CD4-positive, alpha-beta T cell (primary cell): ENCODE results near the gene KCNMA1. TPM values are rescaled to one million over a fixed set of nuclear protein-coding genes. Genes with fewer than 3 reads are reported as not detected.

Source experiments
- ATAC-seq: fragments of 200-7000 bp; cut with Tn5 transposase; one replicate; pipeline ENCODE4 v1.10.0; 2022; ENCODE audit warnings: mild to moderate bottlenecking; ENCODE audit not compliant: poor library complexity
- CTCF ChIA-PET: fragments of 350-600 bp; sonication (Branson Sonifier 250); formaldehyde crosslinking; loops from one replicate; lab custom pipeline; 2021; ENCODE audit warnings: antibody characterized with exemption, inconsistent platforms; lab: Charles Lee
- POLR2A ChIA-PET: fragments of 350-600 bp; sonication (Branson Sonifier 250); formaldehyde crosslinking; loops from one replicate; lab custom pipeline; 2021; ENCODE audit warnings: antibody characterized with exemption, inconsistent platforms; lab: Charles Lee
- DNase-seq, 14 experiments: peaks; one replicate each; pipeline ENCODE4 v3.0.0-alpha.2; 2013 to 2020; ENCODE audit warnings: mixed read lengths in 2 of 14
- H3K27ac ChIP-seq, 2 donors: one replicate each; pipeline versions ENCODE4 v1.5.1 to v1.7.0; 2013; ENCODE audit warnings: low read length in 2 of 2, low read depth in 1 of 2, mild to moderate bottlenecking in 1 of 2
- H3K27me3 ChIP-seq, 2 experiments: 1 replicate in 1 of 2; 2 replicates in 1 of 2; pipeline versions ENCODE4 v1.6.1 to v1.7.0; 2013; ENCODE audit warnings: low read length in 2 of 2, control low read depth in 1 of 2, mild to moderate bottlenecking in 1 of 2, moderate library complexity in 1 of 2; ENCODE audit not compliant: insufficient read depth in 2 of 2, control insufficient read depth in 1 of 2
- H3K36me3 ChIP-seq: one replicate; pipeline ENCODE4 v1.6.1; 2013; ENCODE audit warnings: low read length, control low read depth; ENCODE audit not compliant: insufficient read depth
- H3K4me1 ChIP-seq: one replicate; pipeline ENCODE4 v1.6.1; 2013; ENCODE audit warnings: low read length, control low read depth; ENCODE audit not compliant: insufficient read depth
- H3K4me3 ChIP-seq: one replicate; pipeline ENCODE4 v1.5.1; 2013; ENCODE audit warnings: mild to moderate bottlenecking, low read length, moderate library complexity
- H3K9me3 ChIP-seq, 2 experiments: 1 replicate in 1 of 2; 2 replicates in 1 of 2; pipeline versions ENCODE4 v1.6.1 to v1.7.0; 2013; ENCODE audit warnings: low read length in 2 of 2, mild to moderate bottlenecking in 2 of 2, control low read depth in 1 of 2, moderate library complexity in 1 of 2; ENCODE audit not compliant: control insufficient read depth in 1 of 2, insufficient read depth in 1 of 2
- H3K27ac Mint-ChIP-seq: one replicate; pipeline ENCODE4 v1.8.0; 2020; ENCODE audit warnings: mixed read lengths
- H3K27me3 Mint-ChIP-seq: one replicate; pipeline ENCODE4 v1.8.0; 2021; ENCODE audit warnings: mixed read lengths
- H3K36me3 Mint-ChIP-seq: one replicate; pipeline ENCODE4 v1.8.0; 2021; ENCODE audit warnings: low read depth, mixed read lengths
- H3K4me1 Mint-ChIP-seq: one replicate; pipeline ENCODE4 v1.8.0; 2021; ENCODE audit warnings: low read depth, mixed read lengths
- H3K4me3 Mint-ChIP-seq: one replicate; pipeline ENCODE4 v1.8.0; 2020; ENCODE audit warnings: mild to moderate bottlenecking, mixed read lengths
- H3K9me3 Mint-ChIP-seq: one replicate; pipeline ENCODE4 v1.8.0; 2020; ENCODE audit warnings: mixed read lengths
- intact Hi-C, 2 experiments: fragments of 100-400 bp; cut with DNase I in 1 of 2; cut with micrococcal nuclease in 1 of 2; formaldehyde crosslinking; loops; one replicate each; pipeline versions ENCODE4 v1.15.1 to v1.9.0; 2023 to 2025; cut with DNase I, micrococcal nuclease
- total RNA-seq, 174 experiments: library from RNA in 2 of 174; stranded (reverse) in 2 of 174; gene quantifications; one replicate each; pipeline ENCODE4 v1.2.3 and lab custom pipeline; 2021 to 2026
- TF ChIP-seq, protein P1 (sequence below): fragments of 200-600 bp; IDR thresholded peaks from one replicate; pipeline ENCODE4 v1.8.0; 2022; ENCODE audit warnings: antibody characterized with exemption, mild to moderate bottlenecking

KCNMA1 gene
- total RNA-seq, 2 experiments from 2014 or later: not detected

GRCh38 chr10:77649333-77650331 lies 12.0 kb upstream of the KCNMA1 start:
- no peaks in the 10 kb centered on the region for H3K9me3 Mint-ChIP-seq
- POLR2A ChIA-PET: no interaction called here
- no peak overlapping the region for H3K27ac Mint-ChIP-seq
- peaks cover 55% of the 10 kb centered on the region for H3K27me3 Mint-ChIP-seq
- no peak for DNase-seq
- H3K36me3 ChIP-seq: no peaks in the 10 kb centered on the region
- H3K4me1 Mint-ChIP-seq: no peaks in the 10 kb centered on the region
- H3K36me3 Mint-ChIP-seq: no peaks in the 10 kb centered on the region
- peaks cover 0 to 4% of the 10 kb centered on the region in 2 experiments for H3K27me3 ChIP-seq
- intact Hi-C loops: no loop called here
- no peaks in the 10 kb centered on the region for H3K4me1 ChIP-seq
- no peak overlapping the region for H3K4me3 Mint-ChIP-seq
- H3K4me3 ChIP-seq: no peak overlapping the region
- CTCF ChIA-PET: no interaction called here
- TF ChIP-seq, protein P1, sequence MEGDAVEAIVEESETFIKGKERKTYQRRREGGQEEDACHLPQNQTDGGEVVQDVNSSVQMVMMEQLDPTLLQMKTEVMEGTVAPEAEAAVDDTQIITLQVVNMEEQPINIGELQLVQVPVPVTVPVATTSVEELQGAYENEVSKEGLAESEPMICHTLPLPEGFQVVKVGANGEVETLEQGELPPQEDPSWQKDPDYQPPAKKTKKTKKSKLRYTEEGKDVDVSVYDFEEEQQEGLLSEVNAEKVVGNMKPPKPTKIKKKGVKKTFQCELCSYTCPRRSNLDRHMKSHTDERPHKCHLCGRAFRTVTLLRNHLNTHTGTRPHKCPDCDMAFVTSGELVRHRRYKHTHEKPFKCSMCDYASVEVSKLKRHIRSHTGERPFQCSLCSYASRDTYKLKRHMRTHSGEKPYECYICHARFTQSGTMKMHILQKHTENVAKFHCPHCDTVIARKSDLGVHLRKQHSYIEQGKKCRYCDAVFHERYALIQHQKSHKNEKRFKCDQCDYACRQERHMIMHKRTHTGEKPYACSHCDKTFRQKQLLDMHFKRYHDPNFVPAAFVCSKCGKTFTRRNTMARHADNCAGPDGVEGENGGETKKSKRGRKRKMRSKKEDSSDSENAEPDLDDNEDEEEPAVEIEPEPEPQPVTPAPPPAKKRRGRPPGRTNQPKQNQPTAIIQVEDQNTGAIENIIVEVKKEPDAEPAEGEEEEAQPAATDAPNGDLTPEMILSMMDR: no peak
- no peak for ATAC-seq
- no peak overlapping the region for H3K27ac ChIP-seq
- H3K9me3 ChIP-seq: no peaks in the 10 kb centered on the region

DNA sequence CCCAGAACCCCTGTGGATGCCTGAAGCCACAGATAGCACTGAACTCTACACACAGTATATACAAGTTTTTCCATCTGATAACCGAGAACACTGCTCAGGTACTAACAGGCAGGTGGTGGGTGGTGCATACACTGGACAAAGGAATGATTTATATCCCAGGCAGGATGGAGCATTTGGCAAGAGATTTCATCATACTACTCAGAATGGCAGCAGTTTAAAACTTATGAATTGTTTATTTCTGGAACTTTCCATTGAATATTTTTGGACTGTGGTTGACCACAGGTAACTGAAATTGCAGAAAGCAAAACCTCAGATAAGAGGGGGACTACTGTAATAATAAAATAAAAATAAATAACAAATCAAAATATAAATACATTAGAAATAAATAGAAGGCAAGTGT lies 10.9 kb upstream of the KCNMA1 start:
- H3K27ac Mint-ChIP-seq: no peak overlapping the region
- CTCF ChIA-PET: no interaction called here
- POLR2A ChIA-PET: no interaction called here

GRCh38 chr10:77647543-77648293 lies 10.1 kb upstream of the KCNMA1 start:
- no peaks in the 10 kb centered on the region for H3K36me3 ChIP-seq
- TF ChIP-seq, protein P1: no peak
- H3K4me3 ChIP-seq: no peak overlapping the region
- no peaks in the 10 kb centered on the region for H3K4me1 ChIP-seq
- H3K27me3 Mint-ChIP-seq: peaks cover 64% of the 10 kb centered on the region
- ChIA-PET POLR2A (no interaction called here), CTCF (no interaction called here)
- H3K4me3 Mint-ChIP-seq: no peak overlapping the region
- H3K9me3 Mint-ChIP-seq: no peaks in the 10 kb centered on the region
- no peaks in the 10 kb centered on the region for H3K9me3 ChIP-seq
- intact Hi-C loops: no loop called here
- ATAC-seq: no peak
- no peak overlapping the region for H3K27ac Mint-ChIP-seq
- DNase-seq: no peak
- H3K27me3 ChIP-seq: peaks cover 0 to 4% of the 10 kb centered on the region in 2 experiments
- H3K27ac ChIP-seq: no peak overlapping the region
- H3K4me1 Mint-ChIP-seq: no peaks in the 10 kb centered on the region
- H3K36me3 Mint-ChIP-seq: no peaks in the 10 kb centered on the region

More for the DNA sequence above, 10.9 kb upstream of the KCNMA1 start:
- Histone ChIP-seq H3K9me3 (no peaks in the 10 kb centered on the region), H3K36me3 (no peaks in the 10 kb centered on the region), H3K4me3 (no peak overlapping the region), H3K27ac (no peak overlapping the region), H3K27me3 (peaks cover 0 to 4% of the 10 kb centered on the region in 2 experiments), H3K4me1 (no peaks in the 10 kb centered on the region)
- Mint-ChIP-seq H3K4me1 (no peaks in the 10 kb centered on the region), H3K9me3 (no peaks in the 10 kb centered on the region), H3K4me3 (no peak overlapping the region), H3K36me3 (no peaks in the 10 kb centered on the region), H3K27me3 (peaks cover 64% of the 10 kb centered on the region)
- ATAC-seq (no peak), DNase-seq (no peak)
- TF ChIP-seq, protein P1: no peak
- intact Hi-C loops: no loop called here
